Heart left ventricle (tissue), 13 donors: ENCODE data around the gene ARL14EP.

ENCODE experiments used
- POLR2A ChIP-seq, 2 donors: fragments of 450-650 bp; IDR thresholded peaks; one replicate each; pipeline ENCODE4 v1.6.1; 2017; ENCODE audit warnings: antibody characterized with exemption in 2 of 2, mild to moderate bottlenecking in 2 of 2, moderate library complexity in 2 of 2
- TF ChIP-seq, protein P1 (sequence below), 12 donors: fragments of 200-600 bp; sonication (generic) in 4 of 12; IDR thresholded peaks; one replicate each; pipeline versions ENCODE4 v1.5.0 to v1.8.0; 2018 to 2022; ENCODE audit warnings: antibody characterized with exemption in 12 of 12, mild to moderate bottlenecking in 5 of 12
- donor health status: ischemic (EF 13 %, LVEDD 7.1; RV severe dilation, severe dysfunction).
- donor health status: DM: no; HTN: yes; CAD: no.
- donor health status: DM: no; HTN: no; CAD: no.
- donor health status: ischemic (EF 25% LVEDD 6.9; RV normal size, moderate dysfunction).
- donor health status: ischemic (EF 25% LVEDD 5.7; RV mildly dilated, moderate dysfunction).
- donor health status: ischemic (EF 35%, LVEDD 5.7; RV mildly dilated, moderate dysfunction).
- donor health status: nonischemic (EF 11% LVEDD 7.7; RV severe dilation, severe dysfunction).
- donor health status: DM: yes; HTN: yes; CAD: no.
- donor health status: PGD.
- donor health status: ischemic (EF 29% LVEDD 5.4; RV normal size, mild dysfunction).
- donor health status: nonischemic (EF 23%, LVEDD 6.1; RV moderate dilation, normal function).

DNA sequence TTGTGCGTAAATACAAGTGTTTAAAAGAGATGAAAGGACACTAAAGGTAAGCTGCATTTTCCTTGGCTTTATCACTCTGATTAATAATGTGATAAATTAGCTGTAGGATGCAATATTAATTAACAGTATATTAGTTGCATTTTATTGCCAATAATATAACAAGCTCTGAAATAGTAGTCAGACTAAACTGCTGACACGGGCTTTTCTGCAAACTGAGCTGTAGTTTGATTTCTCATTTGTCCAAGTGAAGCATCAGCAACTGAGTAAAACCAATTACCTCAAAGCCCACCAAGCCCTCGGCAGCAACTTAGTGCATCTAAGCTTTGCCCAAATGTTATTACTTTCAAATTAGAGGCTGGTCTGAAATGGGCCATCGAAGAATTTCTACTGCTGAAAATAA, 33.5 kb downstream of the ARL14EP start:
- TF ChIP-seq, protein P1, sequence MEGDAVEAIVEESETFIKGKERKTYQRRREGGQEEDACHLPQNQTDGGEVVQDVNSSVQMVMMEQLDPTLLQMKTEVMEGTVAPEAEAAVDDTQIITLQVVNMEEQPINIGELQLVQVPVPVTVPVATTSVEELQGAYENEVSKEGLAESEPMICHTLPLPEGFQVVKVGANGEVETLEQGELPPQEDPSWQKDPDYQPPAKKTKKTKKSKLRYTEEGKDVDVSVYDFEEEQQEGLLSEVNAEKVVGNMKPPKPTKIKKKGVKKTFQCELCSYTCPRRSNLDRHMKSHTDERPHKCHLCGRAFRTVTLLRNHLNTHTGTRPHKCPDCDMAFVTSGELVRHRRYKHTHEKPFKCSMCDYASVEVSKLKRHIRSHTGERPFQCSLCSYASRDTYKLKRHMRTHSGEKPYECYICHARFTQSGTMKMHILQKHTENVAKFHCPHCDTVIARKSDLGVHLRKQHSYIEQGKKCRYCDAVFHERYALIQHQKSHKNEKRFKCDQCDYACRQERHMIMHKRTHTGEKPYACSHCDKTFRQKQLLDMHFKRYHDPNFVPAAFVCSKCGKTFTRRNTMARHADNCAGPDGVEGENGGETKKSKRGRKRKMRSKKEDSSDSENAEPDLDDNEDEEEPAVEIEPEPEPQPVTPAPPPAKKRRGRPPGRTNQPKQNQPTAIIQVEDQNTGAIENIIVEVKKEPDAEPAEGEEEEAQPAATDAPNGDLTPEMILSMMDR (IDR thresholded peaks at IDR 0.05): no peak
- TF ChIP-seq POLR2A (IDR thresholded peaks at IDR 0.05): no peak
